ENCODE results near the gene IL34. TPM values are rescaled to one million over a fixed set of nuclear protein-coding genes. Genes with fewer than 3 reads are reported as not detected.

IL34 gene
- total and polyA plus RNA-seq, 2 of the 8 experiments (the other 6 are each of a cell fraction or from before 2014, with no cell fraction given): 4.6 to 5.6 TPM

GRCh38 chr16:70685061-70685937 lies 38.9 kb downstream of the IL34 start:
- Histone ChIP-seq H2BK20ac (ENCODE audit: low read length) (no peak overlapping the region), H4K91ac (replicated peaks; ENCODE audit: insufficient read length, low read length) (no peak overlapping the region), H3K14ac (ENCODE audit: insufficient read length) (no peak overlapping the region), H3K18ac (ENCODE audit: extremely low read depth, low read length) (peak overlapping the region; percentile 71), H3K23ac (ENCODE audit: insufficient read length) (no peak overlapping the region), H4K5ac (ENCODE audit: insufficient read length, low read depth, low read length) (no peak overlapping the region), H3K4me2 (ENCODE audit: insufficient read depth in 1 of 2, low read depth in 2 of 2, low read length in 2 of 2) (peak overlapping the region; percentile 67 to 95), H2BK120ac (replicated peaks; ENCODE audit: low read depth, low read length) (no peak overlapping the region), H2BK12ac (ENCODE audit: low read depth, low read length) (0 out of 2 replicates have a peak overlapping the region, but pooled peaks have one; percentile 9), H3K36me3 (ENCODE audit: control insufficient read depth in 2 of 4, insufficient read depth in 4 of 4, low read length in 3 of 4) (no peaks in the 10 kb centered on the region), H3K27me3 (replicated peaks in 1 of 4; ENCODE audit: control insufficient read depth in 3 of 4, extremely low read depth in 1 of 4, insufficient read depth in 3 of 4, low read length in 3 of 4) (peaks cover 0 to 8% (median 3%) of the 10 kb centered on the region in 4 experiments; a peak in 4 of 7 replicates), H4K20me1 (replicated peaks in 1 of 2; ENCODE audit: control insufficient read depth in 1 of 2, insufficient read depth in 2 of 2, low read length in 2 of 2) (peaks cover 8 to 9% of the 10 kb centered on the region in 2 experiments), H3K9me3 (ENCODE audit: insufficient read depth in 2 of 2, low read depth in 1 of 2, low read length in 1 of 2) (no peaks in the 10 kb centered on the region), H3K23me2 (ENCODE audit: low read depth, low read length) (peaks cover 6% of the 10 kb centered on the region; the same call in 1 of the 2 replicates), H3K79me2 (ENCODE audit: control insufficient read depth in 1 of 2, insufficient read depth in 2 of 2, low read length in 2 of 2) (no peaks in the 10 kb centered on the region; a peak in 1 of 4 replicates), H3K4me1 (replicated peaks in 1 of 4; ENCODE audit: control insufficient read depth in 3 of 4, insufficient read depth in 4 of 4, low read length in 3 of 4) (peaks cover 0 to 26% (median 14%) of the 10 kb centered on the region in 4 experiments; a peak in 6 of 7 replicates), H3K9ac (replicated peaks in 1 of 4; ENCODE audit: extremely low read depth in 1 of 4, low read depth in 3 of 4, low read length in 3 of 4) (peak overlapping the region in 3 of 4 experiments; percentile 20 to 76 (median 39); a peak in 6 of 7 replicates), H3K27ac (ENCODE audit: low read depth, low read length) (no peak overlapping the region), H3K79me1 (ENCODE audit: low read depth, low read length) (peaks cover 3% of the 10 kb centered on the region; the same call in 1 of the 2 replicates), H2BK5ac (ENCODE audit: low read depth, low read length) (no peak overlapping the region), H3K4ac (replicated peaks; ENCODE audit: insufficient read length, low read depth, low read length) (no peak overlapping the region), H4K8ac (ENCODE audit: extremely low read depth, insufficient read depth, low read length) (no peak overlapping the region), H3K56ac (replicated peaks; ENCODE audit: insufficient read length, low read depth, low read length) (no peak overlapping the region), H2AK5ac (ENCODE audit: low read depth, low read length) (no peak overlapping the region; the same call in 1 of the 2 replicates), H2BK15ac (ENCODE audit: low read length) (no peak overlapping the region; the same call in 1 of the 2 replicates), H2AFZ (ENCODE audit: low read length) (no peak overlapping the region), H3K4me3 (ENCODE audit: extremely low read depth in 1 of 4, insufficient read depth in 2 of 4, low read depth in 3 of 4, low read length in 4 of 4) (peak overlapping the region; percentile 49 to 81 (median 65))
- FAIRE-seq (no peak), DNase-seq (ENCODE audit: low read depth in 1 of 2, low spot score in 2 of 2) (no peak)
- TF ChIP-seq EZH2 (IDR thresholded peaks at IDR 0.05; ENCODE audit: low read depth, low read length, severe bottlenecking) (no peak), KDM4A (IDR thresholded peaks at IDR 0.05; ENCODE audit: low read depth, low read length, severe bottlenecking) (peak; percentile 49)
- WGBS, 2 experiments (ENCODE audit: extremely low coverage in 1 of 2, insufficient coverage in 1 of 2, insufficient read length in 1 of 2, insufficient replicate concordance in 2 of 2, low coverage in 1 of 2, low lambda C conversion rate in 2 of 2, missing lambda C conversion rate in 1 of 2): 11% methylated on average over 44 of the region's 90 CpGs; no CpG with 5 or more reads in 1 of the 2 experiments
- POLR2A ChIA-PET (ENCODE audit: partially characterized antibody): interaction anchor here (2.0 kb wide), 1 partner anchor 52 kb away, joined by 12 read pairs; no protein-coding TSS in a partner anchor
- CTCF ChIA-PET (ENCODE audit: partially characterized antibody): interaction anchor here (0.8 to 7.2 kb wide), 4 partner anchors 30 to 97 kb away, joined by 3 to 148 read pairs (median 10); no protein-coding TSS in a partner anchor

All from H1 (cell line).